D721Med (cell line): ENCODE data around the gene PANK4.

Experiments
- DNase-seq: peaks from one replicate; pipeline ENCODE4 v3.0.0; 2011; ENCODE audit warnings: low spot score; ENCODE audit not compliant: insufficient read length
- FAIRE-seq: peaks from 2 replicates; lab custom pipeline; 2011; peaks lifted over from hg19 to GRCh38; lab: Jason Lieb, UNC
- TF ChIP-seq, protein P1 (sequence below): IDR thresholded peaks from 2 replicates; pipeline ENCODE4 v1.5.1; 2012; ENCODE audit warnings: mild to moderate bottlenecking, control low read depth; ENCODE audit not compliant: insufficient read depth; ENCODE audit errors: missing control alignments

Gene PANK4

DNA sequence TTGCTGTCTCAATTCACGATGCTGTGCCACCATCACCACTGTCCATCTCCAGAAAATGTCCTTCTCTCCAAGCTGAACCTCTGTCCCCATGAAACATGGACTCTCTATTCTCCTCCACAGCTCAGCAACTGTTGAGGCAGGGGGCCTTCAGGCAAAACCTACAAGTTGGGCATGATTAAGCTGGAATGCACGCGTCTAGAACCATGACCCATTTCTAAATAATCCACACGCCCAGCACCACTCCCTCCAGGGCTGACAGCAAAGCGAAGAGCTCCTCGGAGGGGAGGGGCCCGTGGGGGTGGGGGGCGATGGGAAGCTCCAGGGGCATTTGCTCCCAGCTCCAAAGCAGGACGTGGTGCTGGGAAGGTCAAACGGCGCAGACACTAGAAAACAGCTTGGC, 7.0 kb upstream of the PANK4 start:
- DNase-seq (no peak), FAIRE-seq (no peak)
- TF ChIP-seq, protein P1, sequence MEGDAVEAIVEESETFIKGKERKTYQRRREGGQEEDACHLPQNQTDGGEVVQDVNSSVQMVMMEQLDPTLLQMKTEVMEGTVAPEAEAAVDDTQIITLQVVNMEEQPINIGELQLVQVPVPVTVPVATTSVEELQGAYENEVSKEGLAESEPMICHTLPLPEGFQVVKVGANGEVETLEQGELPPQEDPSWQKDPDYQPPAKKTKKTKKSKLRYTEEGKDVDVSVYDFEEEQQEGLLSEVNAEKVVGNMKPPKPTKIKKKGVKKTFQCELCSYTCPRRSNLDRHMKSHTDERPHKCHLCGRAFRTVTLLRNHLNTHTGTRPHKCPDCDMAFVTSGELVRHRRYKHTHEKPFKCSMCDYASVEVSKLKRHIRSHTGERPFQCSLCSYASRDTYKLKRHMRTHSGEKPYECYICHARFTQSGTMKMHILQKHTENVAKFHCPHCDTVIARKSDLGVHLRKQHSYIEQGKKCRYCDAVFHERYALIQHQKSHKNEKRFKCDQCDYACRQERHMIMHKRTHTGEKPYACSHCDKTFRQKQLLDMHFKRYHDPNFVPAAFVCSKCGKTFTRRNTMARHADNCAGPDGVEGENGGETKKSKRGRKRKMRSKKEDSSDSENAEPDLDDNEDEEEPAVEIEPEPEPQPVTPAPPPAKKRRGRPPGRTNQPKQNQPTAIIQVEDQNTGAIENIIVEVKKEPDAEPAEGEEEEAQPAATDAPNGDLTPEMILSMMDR: no peak

DNA sequence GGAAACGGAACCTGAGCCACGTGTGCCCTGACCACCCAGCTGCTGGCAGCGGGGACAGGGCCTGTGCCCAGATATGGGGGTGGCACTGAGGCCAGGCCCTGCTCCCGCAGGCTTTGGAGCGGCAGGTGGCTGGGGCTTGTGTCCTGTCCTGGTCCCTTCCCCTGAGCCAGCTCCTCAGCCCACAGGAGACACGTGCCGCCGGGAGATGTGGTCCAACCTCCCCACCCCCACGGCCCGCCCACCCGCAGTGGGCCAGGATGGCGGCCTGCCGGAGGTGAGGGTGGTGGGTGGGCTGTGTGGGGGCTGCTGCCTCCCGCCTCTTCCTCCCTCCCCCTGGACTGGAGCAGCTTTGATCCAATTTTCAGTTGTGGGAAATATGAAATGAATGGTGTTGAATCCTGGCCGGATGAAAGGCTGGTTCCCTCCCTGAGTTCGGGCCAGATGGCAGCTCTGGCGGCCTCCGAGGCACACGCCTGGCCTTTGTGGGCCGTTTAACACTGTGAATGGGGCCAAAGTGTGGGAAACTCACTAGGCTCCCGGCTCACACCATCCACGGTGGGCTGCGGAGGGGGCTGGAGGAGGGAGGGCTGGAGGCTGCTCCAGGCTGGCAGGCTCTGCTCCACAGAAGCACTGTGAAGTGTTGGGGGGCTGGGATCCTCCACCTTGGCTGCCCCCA, 6.2 kb upstream of the PANK4 start:
- no peak for FAIRE-seq
- TF ChIP-seq, protein P1: no peak
- DNase-seq: no peak

DNA sequence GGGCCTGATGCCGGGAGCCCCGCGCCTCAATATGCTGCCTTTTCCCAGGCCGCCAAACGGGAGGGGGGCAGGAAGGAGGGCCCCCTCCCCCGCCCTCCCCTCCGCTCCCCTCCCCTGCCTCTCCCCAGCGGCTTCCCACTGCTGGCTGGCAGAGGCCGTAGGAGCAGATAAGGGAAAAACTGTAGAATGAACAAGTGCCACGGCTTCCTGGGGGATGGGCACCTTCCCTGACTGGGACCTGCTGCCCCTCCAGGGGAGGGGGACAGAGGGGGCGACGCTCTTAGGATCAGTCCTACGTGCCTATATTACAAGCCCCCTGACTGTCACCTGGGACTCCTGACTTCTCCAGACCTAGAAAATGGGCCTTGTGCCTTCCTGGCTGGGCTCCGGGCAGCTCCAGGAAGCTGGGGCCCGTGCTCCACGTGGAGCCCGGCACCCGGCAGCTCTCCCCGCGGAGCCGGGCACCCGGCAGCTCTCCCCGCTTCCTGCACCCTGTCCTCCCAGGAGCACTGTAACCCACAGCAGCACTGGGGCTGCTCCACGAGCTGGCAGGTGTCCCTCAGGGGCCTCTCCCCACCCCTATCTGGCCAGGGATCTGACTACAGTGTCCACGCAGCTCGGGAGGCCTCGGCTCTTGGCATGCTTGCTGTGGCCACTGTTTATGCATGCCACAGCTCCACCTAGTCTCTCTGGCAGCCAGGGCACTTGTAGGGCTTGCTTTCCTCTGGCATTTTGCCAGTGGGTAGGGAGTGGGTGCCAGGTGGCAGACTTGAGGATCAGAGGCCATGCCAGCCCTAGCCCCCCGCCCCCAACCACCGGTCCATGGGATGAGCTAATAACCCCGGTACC, 4.3 kb upstream of the PANK4 start:
- DNase-seq (no peak), FAIRE-seq (no peak)
- TF ChIP-seq, protein P1: no peak

DNA sequence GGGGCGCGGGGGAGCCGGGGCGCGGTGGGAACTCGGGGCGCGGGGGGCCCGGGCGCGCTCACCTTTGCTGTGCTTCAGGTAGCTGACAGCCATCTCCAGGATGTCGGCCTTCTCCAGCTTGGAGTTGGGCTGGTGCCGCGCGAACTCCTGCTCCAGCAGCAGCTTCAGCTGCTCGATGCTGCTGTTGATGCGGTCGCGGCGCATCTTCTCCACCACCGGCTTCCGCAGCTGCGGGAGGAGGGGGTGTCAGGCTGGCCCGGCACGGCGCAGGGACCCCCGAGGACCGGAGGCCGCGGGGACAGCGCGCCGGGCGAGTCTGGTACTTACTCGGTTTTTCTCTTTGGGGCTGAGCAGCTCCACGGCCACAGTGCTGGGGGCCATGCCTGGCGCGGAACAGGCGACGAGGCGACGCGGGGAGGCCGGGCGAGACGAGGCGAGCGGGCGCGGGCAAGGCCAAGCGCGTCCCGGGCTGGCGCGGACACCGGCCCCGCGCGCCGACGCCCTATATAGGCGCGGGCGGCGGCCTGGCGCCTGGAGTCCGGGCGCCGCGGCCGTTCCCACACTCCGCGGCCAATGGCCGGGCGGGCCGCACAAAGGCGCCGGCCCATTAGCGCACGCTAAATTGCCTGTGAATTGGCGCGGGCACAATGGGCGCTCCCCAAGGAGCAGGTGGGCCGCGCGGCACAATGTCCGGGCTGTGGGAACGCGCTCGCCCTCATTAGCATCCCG, 3.6 kb upstream of the PANK4 start, which contains the start of gene HES5:
TSS of gene HES5 (minus strand) at position 480 of the 729 bp plus-strand sequence. CDS start at position 381, 99 bp downstream.
- DNase-seq (no peak), FAIRE-seq (no peak)
- TF ChIP-seq, protein P1: no peak

DNA sequence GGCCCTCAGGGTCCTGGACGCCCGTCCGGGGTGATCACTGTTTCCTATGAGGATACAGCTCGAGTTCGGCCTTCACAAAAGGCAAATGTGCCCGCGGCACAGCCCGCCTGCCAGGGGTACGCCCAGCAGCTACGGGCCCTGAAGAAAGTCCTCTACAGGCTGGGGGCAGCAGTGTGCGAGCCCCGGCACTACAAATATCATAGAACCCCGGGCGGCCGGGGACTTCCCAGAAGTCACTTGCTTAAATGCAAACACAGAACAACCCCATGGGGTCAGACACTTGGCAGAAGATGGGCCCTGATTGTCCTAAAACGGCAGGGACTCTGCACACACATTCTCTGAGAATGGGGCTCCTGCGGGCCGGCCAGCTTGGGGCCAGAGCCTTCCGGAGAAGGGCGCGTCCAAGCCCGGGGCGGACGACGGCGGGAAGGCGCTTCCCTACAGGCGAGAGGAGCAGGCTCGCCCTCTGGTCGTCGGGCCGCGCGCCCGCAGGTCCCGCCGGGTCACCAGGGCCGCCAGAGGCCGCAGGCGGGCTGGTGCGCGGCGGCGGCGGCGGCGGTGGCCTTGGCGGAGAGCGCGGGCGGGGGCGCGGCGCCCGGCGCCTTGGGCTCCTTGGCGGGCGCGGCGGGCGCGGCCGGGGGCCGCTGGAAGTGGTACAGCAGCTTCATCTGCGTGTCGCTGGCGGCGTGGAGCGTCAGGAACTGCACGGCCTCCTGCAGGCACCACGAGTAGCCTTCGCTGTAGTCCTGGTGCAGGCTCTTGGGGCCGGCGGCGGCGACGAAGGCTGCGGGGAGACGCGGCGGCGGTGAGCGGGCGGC, 2.8 kb upstream of the PANK4 start:
- TF ChIP-seq, protein P1: no peak
- FAIRE-seq: no peak
- no peak for DNase-seq

DNA sequence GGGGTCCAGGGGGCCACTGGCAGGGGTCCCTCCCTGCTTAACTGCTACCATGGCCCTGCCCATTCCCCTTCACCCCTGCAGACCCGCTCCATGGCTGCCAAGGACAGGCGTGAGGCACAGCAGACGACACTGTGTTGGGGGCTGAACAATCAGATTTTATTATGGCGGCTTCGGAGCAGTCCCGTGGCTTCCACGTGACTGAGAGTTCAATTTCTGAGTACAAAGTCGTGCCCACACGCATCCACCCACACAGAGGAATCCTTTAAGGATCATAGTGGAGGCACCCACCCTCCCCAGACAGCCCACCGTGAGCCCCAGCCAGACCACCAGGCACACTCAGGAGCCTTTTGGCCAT, 2.2 kb upstream of the PANK4 start:
- TF ChIP-seq, protein P1: no peak
- DNase-seq (no peak), FAIRE-seq (no peak)
